Ascending aorta (tissue), 2 donors: ENCODE measurements around the gene PRCD. TPM values are rescaled to one million over a fixed set of nuclear protein-coding genes. Genes with fewer than 3 reads are reported as not detected.
"Not testable (repeated sequence)": the region's sequence is repeated elsewhere in the genome, so short reads cannot be mapped to it uniquely, and the experiment has no call there.

ENCODE experiments used
- DNase-seq, 2 donors: peaks; one replicate each; pipeline ENCODE4 v3.0.0-alpha.2; 2019; ENCODE audit warnings: low spot score in 2 of 2
- H3K27ac ChIP-seq, 2 donors: fragments of 200-600 bp; sonication (generic); one replicate each; pipeline ENCODE4 v1.5.1; 2016 to 2017; ENCODE audit warnings: mild to moderate bottlenecking in 1 of 2
- H3K27me3 ChIP-seq: fragments of 200-600 bp; sonication (generic); one replicate; pipeline ENCODE4 v1.5.1; 2017
- H3K36me3 ChIP-seq, 2 donors: fragments of 200-600 bp; sonication (generic); one replicate each; pipeline ENCODE4 v1.5.1; 2016
- H3K4me1 ChIP-seq, 2 donors: fragments of 200-600 bp; sonication (generic); one replicate each; pipeline ENCODE4 v1.5.1; 2016 to 2017; ENCODE audit warnings: mild to moderate bottlenecking in 1 of 2
- H3K4me3 ChIP-seq, 2 donors: fragments of 200-600 bp; sonication (generic); one replicate each; pipeline ENCODE4 v1.5.1; 2016 to 2017; ENCODE audit warnings: mild to moderate bottlenecking in 1 of 2
- H3K9me3 ChIP-seq, 2 donors: fragments of 200-600 bp; sonication (generic); one replicate each; pipeline ENCODE4 v1.5.1; 2016
- intact Hi-C: fragments of 100-400 bp; cut with DNase I; formaldehyde crosslinking; loops from one replicate; pipeline ENCODE4 v1.15.1; 2023
- total RNA-seq: library from RNA; depleted of rRNA; stranded (reverse); fragments of >200 nt; gene quantifications from one replicate; pipeline ENCODE4 v1.1.0, GENCODE V29; 2016
- TF ChIP-seq, protein P1 (sequence below), 3 experiments: fragments of 200-600 bp in 2 of 3; fragments of 450-650 bp in 1 of 3; sonication (generic) in 2 of 3; IDR thresholded peaks; one replicate each; pipeline ENCODE4 v1.5.1; 2016 to 2019; ENCODE audit warnings: antibody characterized with exemption in 3 of 3, mild to moderate bottlenecking in 1 of 3, moderate library complexity in 1 of 3

PRCD gene
- total RNA-seq, 1 donor from 2014 or later, result 0.43 TPM

DNA sequence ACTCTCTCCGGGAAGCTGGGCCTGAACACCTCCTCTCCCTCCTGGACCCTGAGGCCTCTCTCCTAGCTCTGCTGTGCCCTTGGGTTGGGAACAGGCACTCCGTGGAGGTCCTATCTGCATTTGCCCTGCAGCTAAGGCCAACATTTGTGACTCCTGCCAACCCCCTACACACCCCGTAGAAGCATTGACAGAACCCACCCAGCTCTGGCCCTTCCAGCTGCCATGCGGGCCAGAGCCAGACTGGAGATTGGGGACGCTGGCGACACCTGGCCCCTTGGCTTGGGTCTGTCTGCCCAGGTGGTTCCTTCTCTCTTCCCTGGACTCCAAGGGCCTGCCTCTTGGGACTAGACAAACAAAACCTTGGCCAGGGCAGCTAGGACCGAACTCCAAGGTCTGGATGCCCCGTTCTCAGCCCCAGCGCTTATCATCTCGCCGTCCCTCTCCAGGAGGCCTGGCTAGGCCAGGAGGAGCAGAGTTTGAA, 38.0 kb upstream of the PRCD start:
- intact Hi-C loops, result loop anchor here (5.0 kb wide), 1 partner anchor 50 kb away; the partner anchor contains the start of gene UBE2O
- no peaks in the 10 kb centered on the region for H3K27me3 ChIP-seq
- H3K9me3 ChIP-seq, result no peaks in the 10 kb centered on the region
- TF ChIP-seq, protein P1, sequence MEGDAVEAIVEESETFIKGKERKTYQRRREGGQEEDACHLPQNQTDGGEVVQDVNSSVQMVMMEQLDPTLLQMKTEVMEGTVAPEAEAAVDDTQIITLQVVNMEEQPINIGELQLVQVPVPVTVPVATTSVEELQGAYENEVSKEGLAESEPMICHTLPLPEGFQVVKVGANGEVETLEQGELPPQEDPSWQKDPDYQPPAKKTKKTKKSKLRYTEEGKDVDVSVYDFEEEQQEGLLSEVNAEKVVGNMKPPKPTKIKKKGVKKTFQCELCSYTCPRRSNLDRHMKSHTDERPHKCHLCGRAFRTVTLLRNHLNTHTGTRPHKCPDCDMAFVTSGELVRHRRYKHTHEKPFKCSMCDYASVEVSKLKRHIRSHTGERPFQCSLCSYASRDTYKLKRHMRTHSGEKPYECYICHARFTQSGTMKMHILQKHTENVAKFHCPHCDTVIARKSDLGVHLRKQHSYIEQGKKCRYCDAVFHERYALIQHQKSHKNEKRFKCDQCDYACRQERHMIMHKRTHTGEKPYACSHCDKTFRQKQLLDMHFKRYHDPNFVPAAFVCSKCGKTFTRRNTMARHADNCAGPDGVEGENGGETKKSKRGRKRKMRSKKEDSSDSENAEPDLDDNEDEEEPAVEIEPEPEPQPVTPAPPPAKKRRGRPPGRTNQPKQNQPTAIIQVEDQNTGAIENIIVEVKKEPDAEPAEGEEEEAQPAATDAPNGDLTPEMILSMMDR (IDR thresholded peaks at IDR 0.05), result no peak
- H3K27ac ChIP-seq, result peak overlapping the region; percentile 80
- peaks cover 10 to 40% of the 10 kb centered on the region in 2 donors for H3K4me1 ChIP-seq
- no peaks in the 10 kb centered on the region for H3K36me3 ChIP-seq
- DNase-seq, result no peak
- peak overlapping the region; percentile 62 to 78 for H3K4me3 ChIP-seq

DNA sequence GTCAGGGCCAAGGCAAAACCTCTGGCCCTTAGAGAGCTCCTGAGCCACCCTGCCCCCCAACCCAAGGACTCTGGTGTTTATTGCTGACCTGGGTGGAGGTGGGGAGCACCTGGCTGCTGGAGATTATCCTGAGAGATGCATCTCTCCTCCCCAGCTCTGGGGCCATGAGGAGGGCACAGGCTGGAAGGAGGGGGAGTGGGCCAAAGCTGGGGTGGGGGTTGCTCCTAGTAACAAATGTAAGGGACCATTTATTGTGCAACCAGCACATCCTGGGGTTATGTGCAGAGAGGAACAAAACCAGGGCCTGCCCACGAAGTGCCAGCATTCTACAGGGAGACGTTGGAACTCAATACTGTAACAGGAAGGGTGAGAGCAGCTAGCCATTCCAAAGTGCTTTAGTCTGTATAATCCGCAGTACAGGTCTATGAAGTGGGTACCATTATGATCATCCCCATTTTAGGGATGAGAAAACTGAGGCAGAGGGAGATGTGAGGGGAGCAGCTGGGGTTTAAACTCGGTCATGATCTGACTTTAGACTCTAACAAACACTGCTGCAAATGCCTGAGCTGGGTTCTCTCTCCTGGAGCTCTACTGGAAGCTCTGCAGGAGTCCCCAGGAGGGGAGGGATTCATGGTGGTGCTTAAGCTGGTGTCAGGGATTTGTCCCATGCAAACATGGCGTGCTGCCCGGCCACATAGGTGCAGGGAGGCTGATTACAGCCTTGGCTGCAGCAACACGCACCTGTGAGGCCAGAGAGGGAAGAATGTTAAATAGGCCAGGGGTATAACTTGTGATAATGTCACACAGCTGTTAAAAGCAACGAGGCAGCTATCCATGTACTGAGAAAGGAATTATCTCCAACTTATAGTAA, 37.3 kb upstream of the PRCD start:
- Histone ChIP-seq H3K27ac (peak overlapping the region in 1 of 2 donors; percentile 80), H3K27me3 (no peaks in the 10 kb centered on the region), H3K9me3 (no peaks in the 10 kb centered on the region), H3K36me3 (no peaks in the 10 kb centered on the region), H3K4me1 (peaks cover 10 to 40% of the 10 kb centered on the region in 2 donors), H3K4me3 (no peak overlapping the region)
- TF ChIP-seq, protein P1 (IDR thresholded peaks at IDR 0.05), result no peak
- no peak for DNase-seq
- intact Hi-C loops, result loop anchor here (5.0 kb wide), 1 partner anchor 50 kb away; the partner anchor contains the start of gene UBE2O

DNA sequence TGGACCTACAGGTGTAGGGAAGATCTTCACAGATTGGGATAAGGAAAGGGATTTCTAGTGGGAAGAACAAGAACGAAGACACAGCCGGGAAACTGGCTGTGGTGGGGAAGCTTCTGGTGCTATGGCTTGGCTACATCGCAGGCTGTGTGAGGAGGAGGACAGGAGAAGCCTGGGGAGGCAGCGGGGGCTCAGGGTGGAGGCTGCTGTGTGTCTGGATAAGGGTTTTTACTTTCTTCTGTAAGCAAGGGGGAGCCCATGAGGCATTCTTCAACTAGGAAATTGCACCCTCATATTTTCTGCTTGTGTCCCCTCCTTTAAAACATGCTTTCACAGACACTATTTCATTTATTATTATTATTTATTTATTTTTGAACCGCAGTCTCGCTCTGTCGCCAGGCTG, 35.7 kb upstream of the PRCD start:
- H3K36me3 ChIP-seq, result no peaks in the 10 kb centered on the region
- no peak overlapping the region for H3K27ac ChIP-seq
- H3K9me3 ChIP-seq, result no peaks in the 10 kb centered on the region
- intact Hi-C loops, result loop anchor here (5.0 kb wide), 1 partner anchor 52 kb away; the partner anchor contains the start of gene UBE2O
- TF ChIP-seq, protein P1 (IDR thresholded peaks at IDR 0.05), result no peak
- DNase-seq, result no peak
- H3K4me3 ChIP-seq, result no peak overlapping the region
- H3K27me3 ChIP-seq, result no peaks in the 10 kb centered on the region
- peaks cover 5 to 25% of the 10 kb centered on the region in 2 donors for H3K4me1 ChIP-seq

DNA sequence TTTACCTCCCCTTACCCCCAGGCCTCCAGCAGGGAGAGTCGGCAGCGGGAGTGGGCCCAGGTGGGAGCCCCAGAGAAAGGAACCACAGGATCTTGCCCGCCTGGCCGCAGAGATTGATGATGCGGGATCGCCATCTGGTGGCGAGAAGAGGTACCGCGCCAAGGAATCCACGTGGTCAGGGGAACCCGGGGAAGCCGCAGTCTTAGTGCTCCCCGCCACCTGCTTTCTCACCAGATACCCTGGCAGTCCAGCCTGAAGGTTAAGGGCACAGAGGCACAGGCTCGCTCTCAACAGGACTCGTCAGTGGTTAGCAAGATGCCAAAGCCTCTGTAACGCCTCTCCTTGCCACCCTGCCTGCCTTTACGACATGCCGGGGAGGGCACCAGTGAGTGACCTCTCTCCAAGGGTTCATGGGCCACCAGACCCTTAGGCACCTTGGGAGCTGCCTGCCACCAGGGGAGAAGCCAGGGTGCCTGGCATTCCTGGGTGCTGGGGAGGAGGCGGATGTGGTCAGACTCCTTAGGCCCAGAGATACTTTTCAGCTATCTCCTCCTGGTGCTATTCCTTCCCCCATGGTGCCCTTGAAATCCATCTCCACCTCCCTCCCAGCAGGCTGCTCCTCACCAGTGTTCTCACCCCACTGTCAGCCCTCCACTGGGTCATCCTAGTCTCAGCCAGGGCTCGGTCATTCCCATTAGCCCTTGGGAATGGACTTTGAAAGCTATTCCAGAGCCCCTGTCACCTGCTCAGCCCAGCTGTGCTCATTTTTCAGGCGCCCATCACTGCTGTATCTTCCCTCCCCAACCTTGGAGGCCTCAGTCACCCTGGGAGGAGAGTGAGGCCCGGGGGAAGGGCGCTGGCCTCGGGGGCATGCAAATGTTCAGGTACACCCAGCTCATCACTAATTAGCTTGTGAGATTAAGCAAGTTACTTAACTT, 33.2 kb upstream of the PRCD start:
- Histone ChIP-seq H3K4me3 (no peak overlapping the region), H3K4me1 (peaks cover 3 to 12% of the 10 kb centered on the region in 2 donors), H3K36me3 (no peaks in the 10 kb centered on the region), H3K27ac (no peak overlapping the region), H3K27me3 (no peaks in the 10 kb centered on the region), H3K9me3 (no peaks in the 10 kb centered on the region)
- TF ChIP-seq, protein P1 (IDR thresholded peaks at IDR 0.05), result peak; percentile 92 to 97 (median 93)
- DNase-seq, result peak in 1 of 2 donors; percentile 91
- intact Hi-C loops, result loop anchor here (1.0 kb wide), 2 partner anchors 40 to 98 kb away; no protein-coding TSS in a partner anchor

DNA sequence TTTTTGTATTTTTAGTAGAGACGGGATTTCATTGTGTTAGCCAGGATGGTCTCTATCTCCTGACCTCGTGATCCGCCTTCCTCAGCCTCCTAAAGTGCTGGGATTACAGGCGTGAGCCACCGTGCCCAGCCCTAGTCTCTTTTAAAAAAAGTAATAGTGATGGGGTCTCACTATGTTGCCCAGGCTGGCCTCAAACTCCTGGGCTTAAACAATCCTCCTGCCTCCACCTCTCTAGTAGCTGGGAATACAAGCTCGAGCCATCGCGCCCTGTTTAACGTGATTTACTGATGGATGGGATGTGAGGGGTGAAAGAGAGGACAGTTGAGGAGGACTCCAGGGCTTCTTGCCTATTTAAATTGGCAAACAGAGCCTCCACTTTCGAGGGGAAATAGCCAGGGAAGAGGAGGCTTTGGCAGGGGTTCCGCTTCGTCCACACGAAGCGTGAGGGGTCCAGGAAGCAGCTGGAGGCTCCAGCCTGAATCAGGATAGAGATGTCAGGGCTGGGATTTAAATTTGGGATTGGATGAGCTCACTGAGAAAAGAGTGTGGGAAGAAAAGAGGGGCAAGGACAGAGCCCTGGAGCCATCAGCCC, 31.3 kb upstream of the PRCD start:
- H3K36me3 ChIP-seq, H3K4me3 ChIP-seq, H3K27me3 ChIP-seq, intact Hi-C loops, DNase-seq, H3K9me3 ChIP-seq, H3K27ac ChIP-seq, H3K4me1 ChIP-seq: not testable (repeated sequence)
